Renal pelvis (tissue), 4 donors: Measurements from ENCODE around the gene TANC1. TPM values are rescaled to one million over a fixed set of nuclear protein-coding genes. Genes with fewer than 3 reads are reported as not detected.
"Not testable (repeated sequence)": the region's sequence is repeated elsewhere in the genome, so short reads cannot be mapped to it uniquely, and the experiment has no call there.

Experiments used
- DNase-seq: peaks from one replicate; pipeline ENCODE4 v3.0.0-alpha.2; 2013
- polyA plus RNA-seq, 3 donors: library from polyadenylated mRNA; unstranded; fragments of 120-200 nt; gene quantifications; one replicate each; pipeline ENCODE4 v1.2.1, GENCODE V29; 2013; ENCODE audit not compliant: insufficient read length in 3 of 3

TANC1 gene
- polyA plus RNA-seq, 3 donors: 50.7 to 64.4 (median 54.9) TPM

- no peak for DNase-seq
Observed at GRCh38 chr2:159137511-159138241, 169.2 kb downstream of the TANC1 start.

GRCh38 chr2:159138642-159139182 is 170.3 kb downstream of the TANC1 start:
- DNase-seq: no peak

GRCh38 chr2:159139216-159139933 is 170.9 kb downstream of the TANC1 start:
- no peak for DNase-seq

- no peak for DNase-seq
Observed at GRCh38 chr2:159140070-159140769, 171.8 kb downstream of the TANC1 start.

GRCh38 chr2:159140821-159141220 is 172.4 kb downstream of the TANC1 start:
- not testable (repeated sequence) for DNase-seq

- no peak for DNase-seq
Observed at GRCh38 chr2:159144776-159145614, 176.6 kb downstream of the TANC1 start.

GRCh38 chr2:159145745-159146354 is 177.4 kb downstream of the TANC1 start:
- no peak for DNase-seq

- DNase-seq: no peak
Observed at GRCh38 chr2:159146996-159147666, 178.7 kb downstream of the TANC1 start.

GRCh38 chr2:159147690-159148089 is 179.2 kb downstream of the TANC1 start:
- no peak for DNase-seq

GRCh38 chr2:159148901-159149300 is 180.5 kb downstream of the TANC1 start:
- DNase-seq: no peak

- no peak for DNase-seq
Observed at GRCh38 chr2:159149747-159150146, 181.3 kb downstream of the TANC1 start.

- no peak for DNase-seq
Observed at GRCh38 chr2:159150280-159150746, 181.9 kb downstream of the TANC1 start.

- DNase-seq: no peak
Observed at GRCh38 chr2:159151198-159152127, 183.0 kb downstream of the TANC1 start.

- DNase-seq: no peak
Observed at GRCh38 chr2:159152128-159152778, 183.8 kb downstream of the TANC1 start.

GRCh38 chr2:159153063-159153462 is 184.6 kb downstream of the TANC1 start:
- no peak for DNase-seq

- DNase-seq: no peak
Observed at GRCh38 chr2:159153463-159153862, 185.0 kb downstream of the TANC1 start.

- no peak for DNase-seq
Observed at GRCh38 chr2:159153951-159154350, 185.5 kb downstream of the TANC1 start.

- DNase-seq: no peak
Observed at GRCh38 chr2:159154366-159154765, 185.9 kb downstream of the TANC1 start.

GRCh38 chr2:159155320-159155719 is 186.9 kb downstream of the TANC1 start:
- DNase-seq: no peak
